ENCODE data around the gene CHERP.
"Not testable (repeated sequence)": the region's sequence is repeated elsewhere in the genome, so short reads cannot be mapped to it uniquely, and the experiment has no call there.

Gene CHERP

DNA sequence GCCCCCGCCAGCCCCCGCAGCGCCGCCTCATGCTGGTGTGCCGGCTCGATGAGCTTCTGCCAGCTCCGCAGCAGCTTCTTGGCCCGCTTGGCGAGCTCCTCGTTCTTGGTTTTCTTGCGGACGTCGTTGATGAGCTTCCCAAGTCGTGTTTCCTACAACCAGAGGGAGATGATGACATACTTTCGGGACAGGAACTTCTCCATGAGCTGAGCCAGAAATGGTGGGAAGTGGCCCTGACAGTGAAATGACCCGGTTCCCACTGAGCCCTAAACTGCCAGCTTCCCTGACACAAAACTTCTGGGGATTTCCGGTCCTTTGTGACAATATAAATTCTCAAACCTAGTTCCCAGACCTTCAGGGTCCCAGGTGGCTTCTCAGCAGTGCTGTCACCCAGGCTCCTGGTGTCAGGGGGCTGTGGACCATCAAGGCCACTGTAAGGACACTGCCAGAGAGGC, 35.3 kb upstream of the CHERP start:
- no peak overlapping the region for H3K4me3 ChIP-seq (ENCODE audit: low read depth, low read length)

DNA sequence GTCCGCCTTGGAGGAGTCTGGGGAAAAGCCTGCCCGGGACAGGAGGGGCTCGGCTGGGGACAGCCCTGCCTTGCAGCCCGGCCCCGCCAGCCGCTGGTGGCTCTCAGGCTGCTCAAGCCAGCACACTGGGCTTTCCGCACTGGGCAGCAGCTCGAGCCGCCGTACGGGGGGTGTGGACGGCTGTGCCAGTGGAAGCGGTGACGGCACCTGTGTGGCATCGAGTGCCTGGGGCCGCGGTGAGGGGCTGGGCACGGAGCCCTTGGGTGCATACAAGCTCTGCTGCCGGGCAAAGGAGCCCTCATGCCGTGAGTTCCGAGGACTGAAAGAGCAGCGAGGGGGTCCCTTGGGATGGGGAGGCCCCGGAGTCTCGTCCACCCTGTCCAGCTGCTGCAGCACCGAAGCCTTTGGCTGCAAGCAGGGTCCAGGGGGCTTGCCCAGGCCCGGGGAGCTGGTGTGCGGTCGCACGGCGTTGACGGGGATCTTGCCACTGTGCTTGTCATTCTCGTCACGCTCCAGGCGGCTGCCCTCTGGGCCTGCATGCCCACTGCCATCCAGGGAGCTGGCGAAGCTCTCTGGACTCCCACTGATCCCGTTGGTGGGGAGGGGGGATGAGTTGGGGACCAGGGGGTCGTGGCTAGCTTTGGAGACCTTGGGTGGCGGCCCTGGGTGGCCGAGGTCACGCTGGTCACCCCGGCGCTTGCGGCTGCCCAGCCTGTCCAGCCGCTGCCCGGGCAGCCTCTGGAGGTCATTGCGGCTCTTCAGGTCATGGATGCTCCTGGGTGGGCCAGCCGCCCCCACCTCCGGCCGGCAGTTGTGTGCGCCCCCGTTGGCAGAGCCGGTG, 34.7 kb upstream of the CHERP start:
- no peak overlapping the region for H3K4me3 ChIP-seq (ENCODE audit: low read depth, low read length)

DNA sequence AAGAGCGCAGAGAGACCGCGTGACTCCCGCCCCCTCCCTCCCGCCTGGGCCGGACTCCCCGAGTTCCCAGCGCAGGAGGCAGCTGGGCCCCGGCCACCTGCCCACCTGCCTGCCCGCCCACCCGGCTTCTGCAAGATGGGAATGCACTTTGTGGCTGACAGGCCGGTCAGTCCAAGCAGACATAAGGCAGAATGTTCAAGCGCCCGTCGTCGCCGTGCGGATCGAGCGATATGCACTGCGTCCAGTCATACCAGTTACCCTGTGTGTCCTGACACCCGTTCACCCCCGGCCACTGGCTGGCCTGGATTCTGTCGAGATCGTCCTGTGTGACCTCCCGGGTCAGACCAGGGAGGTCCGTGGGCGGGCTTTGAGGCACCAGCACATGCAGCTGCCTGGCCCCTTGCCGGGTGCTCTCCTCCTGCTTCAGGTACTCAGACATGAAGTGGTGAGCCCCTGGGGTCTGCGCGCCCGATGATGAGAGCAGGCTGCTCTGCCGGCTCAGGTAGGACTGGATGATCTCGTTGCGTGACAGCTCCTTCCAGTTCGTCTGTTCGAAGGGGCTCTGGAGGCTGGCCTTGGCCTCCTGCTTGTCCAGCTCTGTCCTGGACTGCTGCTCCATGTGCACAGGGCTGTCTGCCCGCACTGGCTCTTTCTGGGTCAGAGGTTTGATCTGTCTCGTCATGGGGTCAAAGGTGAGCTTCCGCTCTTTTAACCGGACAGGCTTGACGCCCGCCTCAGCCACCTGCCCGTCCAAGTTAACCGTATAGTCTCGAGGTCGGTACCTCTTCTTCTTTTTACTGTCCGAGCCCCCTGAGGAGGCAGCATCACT, 33.8 kb upstream of the CHERP start:
- no peak overlapping the region for H3K4me3 ChIP-seq (ENCODE audit: low read depth, low read length)

DNA sequence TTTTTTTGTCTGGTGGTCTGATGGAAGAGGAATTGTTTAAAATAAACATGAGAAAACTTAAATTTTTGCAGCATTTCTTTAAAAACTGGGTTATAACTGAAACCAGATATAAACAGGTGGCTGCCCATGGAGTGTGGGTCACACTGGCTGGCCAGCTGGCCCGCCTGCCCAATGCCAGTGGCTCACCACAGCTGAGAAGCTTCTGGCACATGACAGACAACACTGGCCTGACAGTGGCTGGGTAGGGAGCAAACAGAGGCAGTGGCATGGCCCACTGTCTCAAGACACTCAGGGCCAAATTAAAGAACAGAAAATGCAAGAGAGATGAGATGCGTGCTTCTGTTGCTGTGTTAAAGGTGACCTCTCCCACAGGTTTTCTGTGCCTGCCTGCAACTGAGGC, 33.0 kb upstream of the CHERP start:
- no peak overlapping the region for H3K4me3 ChIP-seq (ENCODE audit: low read depth, low read length)

DNA sequence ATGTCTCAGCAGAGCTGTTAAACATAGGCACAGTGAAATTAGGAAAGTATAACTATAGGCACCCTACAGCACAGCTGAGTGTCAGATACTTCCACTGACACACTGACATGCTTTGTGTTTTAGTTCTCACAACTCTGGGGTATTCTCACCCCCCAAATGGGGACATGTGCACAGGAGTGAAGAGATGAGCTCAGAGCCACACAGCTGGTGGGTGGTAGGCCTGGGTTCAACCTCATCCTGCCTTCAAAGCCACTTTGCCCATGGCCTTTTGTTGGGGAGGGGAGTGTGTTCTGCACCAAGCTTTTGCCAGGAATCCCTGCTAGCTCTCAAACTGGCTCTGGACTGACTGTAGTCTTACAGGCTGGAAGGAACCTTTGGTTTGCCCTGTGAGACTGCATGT, 31.7 kb upstream of the CHERP start:
- H3K4me3 ChIP-seq (ENCODE audit: low read depth, low read length) = no peak overlapping the region

DNA sequence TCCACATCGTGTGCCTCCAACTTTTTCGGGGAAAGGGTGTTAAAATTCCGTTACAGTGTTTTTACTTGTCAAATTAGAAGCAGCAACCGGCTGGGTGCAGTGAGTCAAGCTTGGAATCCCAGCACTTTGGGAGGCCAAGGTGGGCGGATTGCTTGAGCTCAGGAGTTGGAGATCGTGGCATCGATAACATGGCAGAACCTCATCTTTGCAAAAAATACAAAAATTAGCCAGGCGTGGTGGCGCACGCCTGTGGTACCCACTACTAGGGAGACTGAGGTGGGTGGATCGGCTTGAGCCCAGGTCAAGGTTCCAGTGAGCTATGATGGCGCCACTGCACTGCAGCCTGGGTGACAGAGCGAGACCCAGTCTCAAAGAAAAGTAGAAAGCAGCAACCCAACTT, 31.1 kb upstream of the CHERP start:
- peak overlapping the region; percentile 90 for H3K4me3 ChIP-seq (ENCODE audit: low read depth, low read length)

DNA sequence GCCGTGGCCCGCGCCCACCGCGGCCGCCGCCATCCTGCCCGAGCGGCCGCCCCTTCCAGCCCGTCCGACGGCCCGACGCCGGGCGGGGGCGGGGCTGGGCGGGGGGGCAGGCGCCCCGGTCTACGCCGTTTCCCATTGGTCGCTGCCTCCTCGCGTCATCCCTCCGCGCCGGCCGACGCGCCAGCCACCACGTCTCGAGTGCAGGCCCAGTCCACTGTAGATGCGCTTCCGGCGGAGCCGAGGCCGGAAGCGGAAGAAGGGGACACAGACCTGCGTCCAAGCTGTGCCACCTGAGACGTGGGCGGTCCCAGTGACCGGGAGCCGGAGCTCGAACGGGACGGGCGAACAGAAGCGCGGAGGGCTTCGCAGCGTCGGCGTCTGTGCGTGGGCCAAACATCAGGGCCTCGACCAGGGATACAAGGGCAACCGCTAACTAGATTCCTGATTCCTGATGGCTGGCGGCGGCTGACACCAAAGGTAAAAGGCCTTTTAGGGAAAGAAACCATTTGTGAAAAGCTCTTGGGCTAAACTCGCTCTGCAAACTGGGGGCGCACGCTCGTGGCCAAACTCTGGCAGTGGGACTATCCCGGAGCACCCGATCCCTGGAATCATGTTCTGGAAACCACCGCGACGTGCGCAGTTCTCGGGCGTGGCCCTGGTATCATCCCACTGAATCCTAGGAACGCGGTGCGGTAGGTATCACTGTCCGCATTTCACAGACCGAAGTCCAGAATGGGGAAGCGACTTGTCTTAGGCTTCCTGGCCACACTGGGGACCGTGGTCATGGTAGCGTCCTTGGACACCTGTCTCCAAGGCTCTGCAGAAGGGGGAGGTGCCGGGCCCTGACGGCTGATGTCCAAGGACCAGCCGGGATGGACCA, 30.3 kb upstream of the CHERP start, which contains the start of gene SLC35E1:
Gene SLC35E1 (minus strand): TSS at position 84 of the 880 bp plus-strand sequence. CDS start 51 bp downstream, at position 33.
- peak within 1 kb of the TSS; percentile 90 for H3K4me3 ChIP-seq (ENCODE audit: low read depth, low read length)

DNA sequence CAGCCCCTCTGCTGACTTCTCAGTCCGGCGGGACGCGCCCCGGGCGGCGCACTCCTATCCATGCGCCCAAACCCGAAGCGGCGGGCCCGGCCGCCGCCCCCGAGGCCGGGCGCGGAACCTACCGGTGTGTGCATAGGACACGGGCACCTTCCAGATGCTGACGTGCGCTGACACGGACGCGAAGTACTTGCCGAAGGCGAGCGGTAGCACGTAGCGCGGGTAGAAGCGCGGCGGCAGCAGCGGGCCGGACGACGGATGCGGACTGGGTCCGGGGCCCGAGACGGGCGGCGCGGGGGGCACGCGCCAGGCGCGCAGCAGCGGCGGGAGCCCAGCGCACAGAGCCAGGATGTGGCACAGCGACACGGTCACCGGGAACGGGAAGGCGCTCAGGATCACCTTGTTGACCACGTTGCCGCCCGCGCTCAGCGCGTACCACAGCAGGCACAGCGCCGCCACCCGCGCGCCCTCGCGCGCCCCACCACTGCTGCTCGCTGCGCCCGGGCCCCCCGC, 29.6 kb upstream of the CHERP start:
- peak overlapping the region; percentile 87 for H3K4me3 ChIP-seq (ENCODE audit: low read depth, low read length)

DNA sequence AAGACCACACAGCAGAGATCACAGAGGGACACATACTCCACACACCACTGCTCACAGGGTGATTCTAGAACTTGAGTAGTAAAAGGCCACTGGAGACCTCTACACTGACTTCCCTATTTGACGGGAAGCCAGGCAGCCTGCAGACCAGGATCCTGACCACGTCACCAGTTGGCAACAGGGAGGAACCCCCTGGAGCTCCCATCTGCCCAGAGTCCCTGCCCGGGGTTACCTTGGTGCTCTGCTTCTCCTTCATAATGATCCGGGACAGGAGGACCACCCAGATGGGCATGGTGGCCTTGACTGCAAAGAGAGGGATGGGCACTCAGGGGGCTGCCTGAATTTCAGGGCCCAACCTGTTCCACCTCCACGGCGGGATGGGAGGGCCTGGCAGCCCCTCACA, 29.0 kb upstream of the CHERP start:
- peak overlapping the region; percentile 87 for H3K4me3 ChIP-seq (ENCODE audit: low read depth, low read length)

DNA sequence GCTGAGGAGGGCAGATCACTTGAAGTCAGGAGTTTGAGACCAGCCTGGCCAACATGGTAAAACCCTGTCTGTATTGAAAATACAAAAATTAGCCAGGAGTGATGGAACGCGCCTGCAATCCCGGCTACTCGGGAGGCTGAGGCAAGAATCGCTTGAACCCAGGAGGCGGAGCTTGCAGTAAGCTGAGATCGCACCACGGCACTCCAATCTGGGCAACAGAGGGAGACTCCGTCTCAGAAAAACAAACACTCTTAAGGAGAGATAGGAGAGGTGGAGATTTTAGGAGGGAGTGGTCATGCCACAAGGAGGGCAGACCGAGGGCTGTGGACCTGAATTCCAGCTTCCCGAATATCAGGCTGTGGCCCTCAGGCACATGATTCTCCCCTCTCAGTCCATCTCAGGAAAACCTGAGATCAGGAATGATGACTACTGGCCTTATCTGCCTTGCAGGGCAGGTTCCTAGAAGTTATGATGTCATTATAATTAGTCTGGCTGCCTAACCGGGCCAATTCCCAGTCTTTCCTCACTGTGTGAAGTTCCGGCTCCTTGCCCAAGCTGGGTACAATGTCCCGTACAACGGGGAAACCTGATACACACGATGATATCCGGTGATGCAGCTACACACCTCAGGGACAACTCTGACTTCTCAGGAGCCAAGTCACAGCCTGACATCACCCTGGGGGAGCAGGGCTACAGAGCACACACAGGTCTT, 27.5 kb upstream of the CHERP start:
- H3K4me3 ChIP-seq (ENCODE audit: low read depth, low read length) = no peak overlapping the region

DNA sequence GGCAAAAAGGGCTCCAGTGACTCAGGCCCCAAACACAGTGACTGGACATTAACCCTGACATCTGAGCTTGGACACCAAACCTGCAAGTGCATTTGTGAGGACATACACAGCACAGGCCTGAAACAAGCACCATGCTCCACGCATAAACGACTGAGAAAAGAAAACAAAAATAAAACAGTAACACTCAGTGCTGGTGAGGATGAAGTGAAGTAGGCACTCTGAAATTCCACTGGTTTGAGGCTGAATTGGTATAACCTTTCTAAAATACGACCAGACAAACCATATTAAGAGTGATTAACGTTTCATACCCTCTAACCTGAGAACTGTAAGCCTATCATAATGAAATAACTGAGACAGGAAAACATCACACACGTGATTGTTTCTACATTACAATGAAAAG, 24.5 kb upstream of the CHERP start:
- no peak overlapping the region for H3K4me3 ChIP-seq (ENCODE audit: low read depth, low read length)

DNA sequence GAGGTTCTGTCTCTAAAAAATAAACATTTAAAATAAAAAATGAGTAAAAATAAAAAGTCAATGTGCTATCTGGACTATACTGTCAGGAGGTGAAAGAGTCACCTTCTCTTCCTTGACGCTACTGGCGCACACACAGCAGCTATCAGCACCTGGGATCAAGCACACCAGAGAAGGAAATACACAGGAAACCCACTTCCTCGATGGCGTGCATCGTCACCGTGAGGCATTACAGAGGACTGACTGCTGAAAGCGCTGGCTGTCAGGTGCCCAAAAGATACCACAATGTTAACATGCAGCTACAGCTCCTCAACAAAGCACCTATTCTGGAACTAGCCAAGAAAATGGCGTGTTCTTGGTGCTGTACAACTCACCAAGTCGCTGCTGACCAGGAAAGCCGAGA, 23.9 kb upstream of the CHERP start:
- no peak overlapping the region for H3K4me3 ChIP-seq (ENCODE audit: low read depth, low read length)

DNA sequence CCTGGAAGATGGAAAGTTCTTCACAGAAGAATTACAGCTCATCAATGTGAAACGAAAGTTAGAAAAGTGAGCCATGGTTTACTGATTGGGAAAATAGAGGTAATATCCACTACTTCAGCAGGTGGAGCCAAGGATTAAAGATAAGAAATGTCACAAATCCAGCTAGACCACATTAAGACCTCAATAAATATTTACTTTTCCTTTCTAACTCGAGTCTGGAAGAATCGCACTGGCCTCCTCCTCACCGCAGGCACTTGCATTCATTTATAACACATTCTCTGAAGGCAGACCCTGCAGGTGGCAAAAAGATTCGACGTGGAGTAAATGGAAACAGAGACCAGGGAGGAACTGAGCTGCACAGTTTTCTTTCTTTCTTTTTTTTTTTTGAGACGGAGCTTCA, 22.6 kb upstream of the CHERP start:
- H3K4me3 ChIP-seq (ENCODE audit: low read depth, low read length) = no peak overlapping the region

DNA sequence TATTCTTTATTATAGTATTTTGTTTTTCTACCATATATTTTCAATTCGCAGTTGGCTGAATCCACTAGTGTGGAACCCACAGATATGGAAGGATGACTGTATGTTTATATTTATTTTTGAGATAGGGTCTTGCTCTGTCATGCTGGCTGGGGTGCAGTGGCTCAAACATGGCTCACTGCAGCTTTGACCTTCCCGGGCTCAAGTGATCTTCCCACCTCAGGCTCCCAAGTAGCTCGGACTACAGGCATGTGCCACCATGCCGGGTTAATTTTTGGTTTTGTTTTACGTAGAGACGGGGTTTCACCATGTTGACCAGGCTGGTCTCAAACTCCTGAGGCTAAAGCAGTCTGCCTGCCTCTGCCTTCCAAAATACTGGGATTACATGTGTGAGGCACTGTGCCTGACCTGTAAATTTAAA, 20.4 kb upstream of the CHERP start:
- H3K4me3 ChIP-seq (ENCODE audit: low read depth, low read length) = no peak overlapping the region

DNA sequence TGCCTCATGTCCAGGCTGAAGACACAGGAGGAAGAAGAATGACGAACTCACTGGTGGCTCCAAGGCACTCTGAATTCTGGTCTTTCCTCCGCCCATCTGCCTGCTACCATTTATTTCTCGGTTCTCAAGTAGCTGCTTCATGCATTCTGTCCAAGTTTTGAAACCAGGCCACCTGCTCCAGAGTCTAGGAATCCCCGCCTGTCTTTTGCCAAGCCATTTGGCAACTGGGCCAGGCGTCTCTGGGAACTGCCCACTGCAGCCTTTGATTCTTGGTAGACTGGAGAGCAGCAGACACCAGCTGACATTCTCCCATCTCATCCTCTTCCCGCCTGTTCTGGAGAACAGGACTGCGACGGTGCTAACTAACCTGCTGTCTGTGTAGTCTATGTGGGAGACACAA, 19.1 kb upstream of the CHERP start:
- no peak overlapping the region for H3K4me3 ChIP-seq (ENCODE audit: low read depth, low read length)

DNA sequence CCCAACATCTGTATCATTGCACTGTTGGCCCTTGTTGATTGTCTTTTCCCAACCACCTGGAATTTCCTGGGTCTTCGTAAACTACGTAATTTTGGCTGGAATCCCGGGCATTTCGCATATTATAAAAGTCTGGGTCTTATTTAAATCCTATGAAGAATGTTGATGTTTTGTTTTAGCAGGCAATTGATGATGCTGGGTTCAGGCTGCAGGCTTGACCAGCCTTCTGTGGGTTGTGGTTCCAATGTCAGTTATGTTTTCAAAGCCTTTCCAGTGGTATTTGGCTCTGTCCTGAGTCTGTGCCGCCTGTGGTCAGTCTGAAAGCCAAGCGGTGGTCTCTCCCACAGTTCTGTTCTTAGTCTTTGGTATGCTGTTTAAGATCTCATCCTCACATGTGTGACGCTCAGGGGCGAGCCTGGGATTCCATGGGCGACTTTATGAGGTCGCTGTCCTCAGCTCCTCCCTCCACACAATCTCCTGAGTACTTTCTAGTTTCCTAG, 17.6 kb upstream of the CHERP start:
- no peak overlapping the region for H3K4me3 ChIP-seq (ENCODE audit: low read depth, low read length)

DNA sequence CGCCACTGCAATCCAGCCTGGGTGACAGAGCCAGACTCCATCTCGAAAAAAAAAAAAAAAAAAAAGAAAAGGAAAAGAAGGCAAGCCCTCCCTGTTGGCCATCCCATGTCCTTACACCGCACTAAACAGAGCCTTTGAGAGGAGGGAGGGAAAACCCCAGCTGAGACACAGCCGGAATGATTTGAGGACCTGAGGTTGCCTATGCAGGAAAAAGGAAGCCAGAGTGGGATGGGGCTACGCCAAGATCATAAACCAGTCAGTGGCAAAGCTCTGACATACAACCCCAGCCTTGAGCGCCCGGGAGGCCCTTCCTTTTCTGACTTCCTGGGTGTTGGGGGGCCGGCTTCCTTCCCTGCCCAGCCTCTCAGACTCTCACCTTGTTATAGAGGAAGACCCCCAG, 12.5 kb upstream of the CHERP start:
- no peak overlapping the region for H3K4me3 ChIP-seq (ENCODE audit: low read depth, low read length)

DNA sequence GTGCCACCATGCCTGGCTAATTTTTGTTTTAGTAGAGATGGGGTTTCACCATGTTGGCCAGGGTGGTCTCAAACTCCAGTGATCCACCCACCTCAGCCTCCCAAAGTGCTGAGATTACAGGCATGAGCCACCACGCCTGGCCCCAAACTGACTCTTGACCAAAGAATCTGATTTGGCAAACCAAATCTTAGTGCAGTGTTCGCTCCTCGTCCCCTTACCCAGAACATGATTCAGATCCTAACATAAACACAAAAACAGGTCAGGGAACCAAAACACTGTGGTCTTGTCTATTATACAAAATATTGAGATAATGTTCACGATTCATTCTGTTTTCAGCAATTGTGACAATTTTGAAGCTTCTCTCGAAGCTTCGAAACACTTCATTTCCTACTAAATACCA, 9.7 kb upstream of the CHERP start:
- not testable (repeated sequence) for H3K4me3 ChIP-seq (ENCODE audit: low read depth, low read length)

DNA sequence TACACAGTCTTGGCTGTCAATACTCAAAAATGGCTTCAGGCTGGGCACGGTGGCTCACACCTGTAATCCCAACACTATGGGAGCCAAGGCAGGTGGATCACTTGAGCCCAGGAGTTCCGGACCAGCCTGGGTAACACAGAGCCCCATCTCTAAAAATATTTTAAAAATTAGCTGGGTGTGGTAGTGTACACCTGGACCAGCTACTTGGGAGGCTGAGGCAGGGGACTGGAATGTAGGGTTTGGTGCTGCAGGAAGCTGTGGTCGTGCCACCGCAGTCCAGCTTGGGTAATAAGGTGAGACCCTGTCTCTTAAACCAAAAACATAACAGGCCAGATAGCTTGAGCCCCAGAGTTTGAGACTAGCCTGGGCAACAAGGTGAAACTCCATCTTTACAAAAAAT, 6.7 kb upstream of the CHERP start:
- H3K4me3 ChIP-seq (ENCODE audit: low read depth, low read length) = no peak overlapping the region

Measured in iPS-11a (cell line).